ENCODE measurements around the gene GABRR2.

GRCh38 chr6:89255417-89255816, 59.7 kb downstream of the GABRR2 start:
- TF ChIP-seq, protein P1, sequence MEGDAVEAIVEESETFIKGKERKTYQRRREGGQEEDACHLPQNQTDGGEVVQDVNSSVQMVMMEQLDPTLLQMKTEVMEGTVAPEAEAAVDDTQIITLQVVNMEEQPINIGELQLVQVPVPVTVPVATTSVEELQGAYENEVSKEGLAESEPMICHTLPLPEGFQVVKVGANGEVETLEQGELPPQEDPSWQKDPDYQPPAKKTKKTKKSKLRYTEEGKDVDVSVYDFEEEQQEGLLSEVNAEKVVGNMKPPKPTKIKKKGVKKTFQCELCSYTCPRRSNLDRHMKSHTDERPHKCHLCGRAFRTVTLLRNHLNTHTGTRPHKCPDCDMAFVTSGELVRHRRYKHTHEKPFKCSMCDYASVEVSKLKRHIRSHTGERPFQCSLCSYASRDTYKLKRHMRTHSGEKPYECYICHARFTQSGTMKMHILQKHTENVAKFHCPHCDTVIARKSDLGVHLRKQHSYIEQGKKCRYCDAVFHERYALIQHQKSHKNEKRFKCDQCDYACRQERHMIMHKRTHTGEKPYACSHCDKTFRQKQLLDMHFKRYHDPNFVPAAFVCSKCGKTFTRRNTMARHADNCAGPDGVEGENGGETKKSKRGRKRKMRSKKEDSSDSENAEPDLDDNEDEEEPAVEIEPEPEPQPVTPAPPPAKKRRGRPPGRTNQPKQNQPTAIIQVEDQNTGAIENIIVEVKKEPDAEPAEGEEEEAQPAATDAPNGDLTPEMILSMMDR (conservative IDR thresholded peaks at IDR 0.05; ENCODE audit: low read length): no peak
- TF ChIP-seq EZH2phosphoT487 (IDR thresholded peaks at IDR 0.05; ENCODE audit: borderline replicate concordance): no peak

Measured in Loucy (cell line).